A673 (cell line): ENCODE measurements around the gene CNIH2.
"Not testable (repeated sequence)": the region's sequence is repeated elsewhere in the genome, so short reads cannot be mapped to it uniquely, and the experiment has no call there.

ENCODE experiments used
- EZH2 ChIP-seq: fragments of 200-600 bp; sonication (generic); IDR thresholded peaks from 2 replicates; pipeline ENCODE4 v1.6.1; 2017; ENCODE audit warnings: borderline replicate concordance, low read depth, mild to moderate bottlenecking, mixed read lengths, antibody characterized with exemption, low read length; ENCODE audit not compliant: poor library complexity, severe bottlenecking
- TF ChIP-seq, protein P1 (sequence below): fragments of 300-800, 200-600 bp; sonication (generic); conservative IDR thresholded peaks from 2 replicates; pipeline ENCODE4 v1.5.1; 2017; ENCODE audit warnings: low read depth, mild to moderate bottlenecking, antibody characterized with exemption, low read length, moderate library complexity, mixed read lengths

DNA sequence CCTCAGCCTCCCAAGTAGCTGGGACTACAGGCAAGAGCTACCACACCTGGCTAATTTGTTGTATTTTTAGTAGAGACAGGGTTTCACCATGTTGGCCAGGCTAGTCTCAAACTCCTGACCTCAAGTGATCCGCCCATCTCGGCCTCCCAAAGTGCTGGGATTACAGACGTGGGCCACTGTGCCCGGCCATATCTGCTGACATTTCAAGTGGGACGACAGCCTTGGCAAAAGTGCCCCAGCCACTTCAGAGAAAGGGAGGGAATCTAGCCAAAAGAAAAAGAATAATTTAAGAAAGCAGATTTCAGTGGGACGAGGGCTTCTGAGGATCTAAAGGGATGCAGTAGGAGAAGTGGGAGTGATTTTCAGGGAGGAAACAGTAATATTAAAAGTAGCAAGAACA lies 24.9 kb upstream of the CNIH2 start:
- TF ChIP-seq, protein P1, sequence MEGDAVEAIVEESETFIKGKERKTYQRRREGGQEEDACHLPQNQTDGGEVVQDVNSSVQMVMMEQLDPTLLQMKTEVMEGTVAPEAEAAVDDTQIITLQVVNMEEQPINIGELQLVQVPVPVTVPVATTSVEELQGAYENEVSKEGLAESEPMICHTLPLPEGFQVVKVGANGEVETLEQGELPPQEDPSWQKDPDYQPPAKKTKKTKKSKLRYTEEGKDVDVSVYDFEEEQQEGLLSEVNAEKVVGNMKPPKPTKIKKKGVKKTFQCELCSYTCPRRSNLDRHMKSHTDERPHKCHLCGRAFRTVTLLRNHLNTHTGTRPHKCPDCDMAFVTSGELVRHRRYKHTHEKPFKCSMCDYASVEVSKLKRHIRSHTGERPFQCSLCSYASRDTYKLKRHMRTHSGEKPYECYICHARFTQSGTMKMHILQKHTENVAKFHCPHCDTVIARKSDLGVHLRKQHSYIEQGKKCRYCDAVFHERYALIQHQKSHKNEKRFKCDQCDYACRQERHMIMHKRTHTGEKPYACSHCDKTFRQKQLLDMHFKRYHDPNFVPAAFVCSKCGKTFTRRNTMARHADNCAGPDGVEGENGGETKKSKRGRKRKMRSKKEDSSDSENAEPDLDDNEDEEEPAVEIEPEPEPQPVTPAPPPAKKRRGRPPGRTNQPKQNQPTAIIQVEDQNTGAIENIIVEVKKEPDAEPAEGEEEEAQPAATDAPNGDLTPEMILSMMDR: not testable (repeated sequence)
- not testable (repeated sequence) for TF ChIP-seq EZH2
